Stomach smooth muscle (tissue), 2 donors: ENCODE measurements around the gene PUM1.
"Not testable (repeated sequence)": the region's sequence is repeated elsewhere in the genome, so short reads cannot be mapped to it uniquely, and the experiment has no call there.

Experiments
- H3K27ac ChIP-seq: one replicate; pipeline ENCODE4 v1.7.0; 2013; ENCODE audit warnings: mild to moderate bottlenecking, low read length, inconsistent platforms
- H3K27me3 ChIP-seq, 2 donors: one replicate each; pipeline ENCODE4 v1.7.0; 2013; ENCODE audit warnings: low read length in 2 of 2; ENCODE audit not compliant: insufficient read depth in 2 of 2, control insufficient read depth in 1 of 2
- H3K36me3 ChIP-seq, 2 donors: one replicate each; pipeline ENCODE4 v1.7.0; 2013; ENCODE audit warnings: low read length in 2 of 2; ENCODE audit not compliant: control insufficient read depth in 2 of 2, insufficient read depth in 2 of 2
- H3K4me1 ChIP-seq: one replicate; pipeline ENCODE4 v1.7.0; 2013; ENCODE audit warnings: low read length; ENCODE audit not compliant: control insufficient read depth, insufficient read depth
- H3K4me3 ChIP-seq, 2 donors: one replicate each; pipeline ENCODE4 v1.7.0; 2013; ENCODE audit warnings: low read length in 2 of 2
- H3K9ac ChIP-seq, 2 donors: one replicate each; pipeline ENCODE4 v1.7.0; 2013; ENCODE audit warnings: low read length in 2 of 2, mild to moderate bottlenecking in 1 of 2
- H3K9me3 ChIP-seq, 2 donors: one replicate each; pipeline ENCODE4 v1.7.0; 2013; ENCODE audit warnings: low read length in 2 of 2; ENCODE audit not compliant: control insufficient read depth in 2 of 2
- donor health status: healthy.
- donor health status: Pancreatic carcinoma.

PUM1 gene

DNA sequence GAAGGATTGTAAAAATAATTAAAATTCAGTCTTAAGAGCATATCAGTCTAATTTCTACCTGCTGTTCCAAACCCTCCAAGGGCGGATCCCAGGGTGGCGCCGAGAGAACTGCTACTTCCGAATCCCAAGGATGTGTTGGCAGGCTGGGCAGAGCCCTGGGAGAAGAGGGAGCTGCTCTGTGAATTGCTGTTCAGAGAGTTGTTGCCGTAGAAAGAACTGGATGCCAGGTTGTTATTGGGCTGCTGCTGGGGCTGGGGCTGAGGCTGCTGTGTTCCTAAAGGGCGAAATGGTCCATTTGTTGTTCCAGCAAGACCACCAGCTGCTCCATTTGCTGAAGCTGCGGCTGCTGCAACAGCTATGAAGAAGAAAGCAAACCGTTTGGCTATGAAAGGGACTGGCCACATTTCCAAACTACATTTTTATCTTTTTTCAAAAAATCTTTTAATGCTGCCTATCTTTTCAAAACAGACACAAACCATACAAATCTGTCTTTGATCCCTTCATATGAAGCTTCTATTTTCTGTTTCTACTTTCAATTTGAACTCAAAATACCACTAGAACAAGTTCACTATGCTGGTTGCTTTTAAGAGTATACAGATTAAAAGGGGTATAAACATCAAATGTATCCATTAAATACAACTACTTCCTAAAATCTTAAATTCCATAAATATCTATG is 99.5 kb downstream of the PUM1 start:
- Histone ChIP-seq H3K36me3 (peaks cover 26 to 43% of the 10 kb centered on the region in 2 donors), H3K4me3 (no peak overlapping the region), H3K4me1 (peaks cover 14% of the 10 kb centered on the region), H3K9ac (no peak overlapping the region), H3K27me3 (no peaks in the 10 kb centered on the region), H3K9me3 (no peaks in the 10 kb centered on the region), H3K27ac (peak overlapping the region; percentile 20)

DNA sequence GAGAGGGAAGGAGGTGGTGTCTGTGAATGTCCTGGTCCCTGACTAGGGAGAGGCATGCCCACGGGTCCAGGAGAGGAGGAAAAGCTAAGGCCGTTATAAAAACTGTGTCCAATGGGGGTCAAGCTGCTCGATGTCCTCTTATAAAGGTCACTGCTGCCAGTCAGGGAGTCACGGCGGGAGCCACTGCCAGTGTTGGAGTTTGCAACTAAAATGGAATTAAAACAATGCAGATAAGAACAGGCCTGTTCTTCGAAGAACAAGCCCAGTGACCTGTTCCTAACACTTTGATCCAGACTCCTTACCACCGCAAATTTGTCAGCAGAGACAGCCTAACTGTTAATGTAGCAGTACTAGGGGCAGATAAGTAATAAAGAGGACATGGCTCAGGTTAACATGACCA is 100.8 kb downstream of the PUM1 start:
- peaks cover 14% of the 10 kb centered on the region for H3K4me1 ChIP-seq
- no peak overlapping the region for H3K4me3 ChIP-seq
- no peak overlapping the region for H3K9ac ChIP-seq
- H3K27me3 ChIP-seq, result no peaks in the 10 kb centered on the region
- H3K36me3 ChIP-seq, result peaks cover 26 to 43% of the 10 kb centered on the region in 2 donors
- H3K27ac ChIP-seq, result peak overlapping the region; percentile 7
- H3K9me3 ChIP-seq, result no peaks in the 10 kb centered on the region

DNA sequence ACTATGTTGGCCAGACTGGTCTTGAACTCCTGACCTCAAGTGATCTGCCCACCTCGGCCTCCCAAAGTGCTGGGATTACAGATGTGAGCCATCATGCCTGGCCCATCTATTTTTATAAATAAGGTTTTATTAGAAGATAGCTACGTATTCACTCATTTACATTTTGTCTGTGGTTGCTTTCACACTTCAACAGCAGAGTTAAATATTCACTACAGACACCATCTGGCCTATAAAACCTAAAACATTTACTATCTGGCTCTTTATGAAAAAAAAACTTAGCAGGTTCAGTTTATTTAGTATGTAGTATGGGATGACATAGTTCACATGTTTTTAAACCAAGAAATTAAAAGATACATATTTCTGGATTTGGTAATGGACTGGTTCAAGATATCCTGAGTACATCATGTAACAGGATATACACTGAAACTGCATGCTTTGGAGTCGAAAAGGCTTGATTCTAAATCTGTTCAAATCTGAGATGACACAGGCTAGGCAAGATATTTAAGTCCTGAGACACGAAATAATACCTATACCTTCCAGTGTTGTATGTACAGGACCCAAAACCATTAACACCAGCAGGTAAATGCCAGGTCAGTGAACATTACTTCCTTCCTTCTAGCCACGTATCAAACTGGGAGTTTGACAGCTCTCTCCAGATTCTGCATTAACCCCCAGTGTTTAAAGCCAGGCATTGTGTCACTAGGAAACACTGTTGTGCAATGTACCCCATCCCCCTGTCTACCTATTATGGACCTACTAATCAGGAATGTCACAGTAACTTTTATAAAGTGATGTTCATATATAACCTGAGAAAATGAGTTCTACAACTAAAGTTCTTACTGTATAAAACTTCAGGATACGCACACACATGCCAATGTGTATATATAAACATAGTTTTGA is 102.7 kb downstream of the PUM1 start:
- Histone ChIP-seq H3K27me3 (no peaks in the 10 kb centered on the region), H3K4me3 (no peak overlapping the region), H3K36me3 (peaks cover 23 to 39% of the 10 kb centered on the region in 2 donors), H3K27ac (no peak overlapping the region), H3K4me1 (peaks cover 14% of the 10 kb centered on the region), H3K9me3 (no peaks in the 10 kb centered on the region), H3K9ac (no peak overlapping the region)

DNA sequence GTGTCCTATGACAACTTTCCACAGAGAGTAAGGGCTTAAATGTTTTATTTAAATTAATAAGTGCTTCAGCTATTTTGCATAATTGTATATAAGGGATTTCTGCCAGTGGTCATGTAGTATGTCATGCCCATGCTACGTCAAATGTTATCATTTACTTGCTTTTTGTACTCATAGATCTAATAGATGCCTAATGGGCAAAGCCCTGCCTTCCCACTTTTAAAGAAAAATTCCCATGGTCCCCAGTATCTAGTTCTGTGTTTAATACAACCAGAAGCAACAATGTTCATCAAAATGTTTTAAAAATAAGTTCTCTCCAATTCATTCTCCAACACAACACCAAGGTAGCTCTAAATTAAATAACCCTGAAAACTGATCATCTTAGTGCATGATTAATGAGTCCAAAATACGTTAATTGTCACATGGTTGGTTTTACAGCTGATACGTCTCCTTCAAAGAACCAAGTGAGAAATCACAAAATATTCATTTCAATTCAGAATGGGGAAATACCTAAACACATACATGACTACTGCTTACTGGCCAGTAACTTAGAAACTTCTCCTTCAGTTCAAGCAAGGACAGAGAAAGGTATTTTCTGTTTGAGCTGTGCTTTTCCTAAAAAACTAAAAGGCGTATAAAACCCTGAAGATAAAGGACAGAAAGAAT is 107.8 kb downstream of the PUM1 start:
- peaks cover 18 to 28% of the 10 kb centered on the region in 2 donors for H3K36me3 ChIP-seq
- no peaks in the 10 kb centered on the region for H3K9me3 ChIP-seq
- H3K27me3 ChIP-seq, result no peaks in the 10 kb centered on the region
- no peak overlapping the region for H3K9ac ChIP-seq
- H3K4me3 ChIP-seq, result no peak overlapping the region
- no peaks in the 10 kb centered on the region for H3K4me1 ChIP-seq
- H3K27ac ChIP-seq, result no peak overlapping the region

DNA sequence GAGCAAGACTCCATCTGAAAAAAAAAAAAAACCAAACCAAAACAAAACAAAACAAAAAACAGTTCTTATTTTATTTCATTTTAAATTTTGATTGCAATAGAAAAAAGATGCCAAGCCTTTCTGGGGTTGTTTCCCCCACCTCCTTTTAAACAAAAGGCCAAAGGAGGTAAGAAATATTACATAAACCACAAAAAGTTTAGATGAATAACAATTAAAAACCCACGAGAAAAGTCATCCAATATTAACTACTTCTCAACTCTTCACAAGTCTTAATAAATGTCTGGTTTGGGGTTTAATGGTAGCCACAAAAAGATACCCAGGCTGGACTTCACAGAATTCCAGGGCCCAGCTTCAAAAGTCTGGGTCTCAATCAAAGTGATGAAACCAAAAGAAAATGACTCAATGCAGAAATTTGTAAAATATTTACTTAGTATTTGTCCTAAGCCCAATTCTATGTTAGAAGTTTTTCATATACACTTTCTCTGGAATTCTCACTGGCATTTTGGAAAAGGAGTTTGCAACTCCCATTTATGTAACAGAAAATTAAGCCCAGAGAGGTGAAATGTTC is 110.0 kb downstream of the PUM1 start:
- Histone ChIP-seq H3K4me3 (no peak overlapping the region), H3K27me3 (no peaks in the 10 kb centered on the region), H3K9me3 (no peaks in the 10 kb centered on the region), H3K36me3 (peaks cover 28 to 37% of the 10 kb centered on the region in 2 donors), H3K27ac (no peak overlapping the region), H3K4me1 (no peaks in the 10 kb centered on the region), H3K9ac (no peak overlapping the region)

DNA sequence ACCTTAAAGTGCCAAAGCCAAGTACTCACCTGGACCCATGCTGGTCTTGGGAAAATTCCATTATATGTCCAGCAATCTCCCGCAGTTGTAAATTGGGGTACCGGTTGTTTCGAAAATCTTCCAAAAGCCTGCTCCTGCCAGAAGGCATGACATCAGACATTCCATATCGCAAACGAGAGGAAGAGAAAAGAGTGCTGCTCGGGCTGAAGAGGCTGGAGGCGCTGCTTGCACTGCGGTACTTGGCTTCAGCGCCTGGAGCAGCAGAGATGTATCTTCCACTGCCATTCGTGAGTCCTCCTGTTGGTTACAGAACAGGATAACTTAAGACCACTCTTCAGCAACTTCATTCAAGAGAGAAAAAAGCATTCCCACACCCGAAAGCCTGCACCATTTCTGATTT is 111.8 kb downstream of the PUM1 start:
- H3K9ac ChIP-seq, result no peak overlapping the region
- peaks cover 35 to 42% of the 10 kb centered on the region in 2 donors for H3K36me3 ChIP-seq
- H3K9me3 ChIP-seq, result no peaks in the 10 kb centered on the region
- H3K4me3 ChIP-seq, result no peak overlapping the region
- no peak overlapping the region for H3K27ac ChIP-seq
- H3K27me3 ChIP-seq, result no peaks in the 10 kb centered on the region
- no peaks in the 10 kb centered on the region for H3K4me1 ChIP-seq

DNA sequence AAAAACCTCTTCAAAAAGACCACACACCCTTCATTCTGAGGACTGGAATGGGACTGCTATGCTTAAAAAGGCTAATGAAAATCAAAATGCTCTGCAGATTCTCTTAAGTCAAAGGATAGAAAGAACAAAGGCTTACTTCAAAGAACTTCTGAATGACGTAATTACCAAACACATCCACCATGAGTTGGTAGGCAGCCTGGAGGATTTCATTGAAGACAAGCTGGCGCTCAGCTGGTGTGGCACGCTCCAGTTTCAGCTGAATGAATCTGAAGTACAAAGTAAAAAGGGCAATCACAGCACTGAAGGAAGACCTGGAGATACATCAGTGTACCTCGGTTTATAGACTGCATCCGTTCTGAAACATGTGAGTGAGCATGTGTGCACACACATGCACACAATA is 113.4 kb downstream of the PUM1 start:
- Histone ChIP-seq H3K9me3 (no peaks in the 10 kb centered on the region), H3K9ac (no peak overlapping the region), H3K27me3 (no peaks in the 10 kb centered on the region), H3K36me3 (peaks cover 42 to 50% of the 10 kb centered on the region in 2 donors), H3K27ac (no peak overlapping the region), H3K4me3 (no peak overlapping the region), H3K4me1 (no peaks in the 10 kb centered on the region)

DNA sequence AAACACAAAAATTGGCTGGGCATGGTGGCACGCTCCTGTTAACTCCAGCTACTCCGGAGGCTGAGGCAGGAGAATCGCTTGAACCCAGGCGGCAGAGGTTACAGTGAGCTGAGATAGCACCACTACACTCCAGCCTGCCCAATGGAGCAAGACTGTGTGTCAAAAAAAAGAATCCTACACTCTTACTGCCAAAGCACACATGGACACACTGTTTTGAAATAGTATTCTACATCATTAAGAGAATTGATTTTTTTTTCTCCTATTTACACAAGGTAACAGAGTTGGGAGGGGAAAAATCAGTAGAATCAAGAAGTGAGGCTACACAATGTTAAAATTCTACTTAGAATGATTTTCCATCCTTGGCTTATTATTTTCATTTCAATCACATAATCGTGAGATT is 114.8 kb downstream of the PUM1 start:
- H3K4me3 ChIP-seq, result no peak overlapping the region
- no peaks in the 10 kb centered on the region for H3K27me3 ChIP-seq
- no peak overlapping the region for H3K27ac ChIP-seq
- H3K9me3 ChIP-seq, result no peaks in the 10 kb centered on the region
- no peak overlapping the region for H3K9ac ChIP-seq
- peaks cover 42 to 54% of the 10 kb centered on the region in 2 donors for H3K36me3 ChIP-seq
- H3K4me1 ChIP-seq, result no peaks in the 10 kb centered on the region

DNA sequence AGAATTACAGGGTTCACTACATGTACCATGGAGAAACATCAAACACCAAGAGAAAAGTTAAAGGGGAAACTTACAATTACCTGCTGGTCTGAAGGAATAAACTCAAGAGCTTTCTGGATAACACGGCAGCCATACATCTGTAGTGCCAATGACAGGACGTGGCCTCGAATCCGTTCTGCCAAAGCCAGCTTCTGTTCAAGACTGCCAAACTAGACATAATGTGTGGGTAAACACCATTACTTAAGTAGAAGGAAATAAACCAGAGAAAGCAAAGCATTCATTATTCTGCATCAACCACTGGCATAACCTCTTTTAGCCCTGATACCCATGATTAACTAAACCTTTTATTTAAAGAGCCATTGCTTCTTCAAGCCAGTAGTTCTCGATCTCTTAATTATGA is 115.5 kb downstream of the PUM1 start:
- Histone ChIP-seq H3K9me3 (no peaks in the 10 kb centered on the region), H3K27me3 (no peaks in the 10 kb centered on the region), H3K27ac (no peak overlapping the region), H3K36me3 (peaks cover 43 to 57% of the 10 kb centered on the region in 2 donors), H3K9ac (no peak overlapping the region), H3K4me3 (no peak overlapping the region), H3K4me1 (no peaks in the 10 kb centered on the region)

DNA sequence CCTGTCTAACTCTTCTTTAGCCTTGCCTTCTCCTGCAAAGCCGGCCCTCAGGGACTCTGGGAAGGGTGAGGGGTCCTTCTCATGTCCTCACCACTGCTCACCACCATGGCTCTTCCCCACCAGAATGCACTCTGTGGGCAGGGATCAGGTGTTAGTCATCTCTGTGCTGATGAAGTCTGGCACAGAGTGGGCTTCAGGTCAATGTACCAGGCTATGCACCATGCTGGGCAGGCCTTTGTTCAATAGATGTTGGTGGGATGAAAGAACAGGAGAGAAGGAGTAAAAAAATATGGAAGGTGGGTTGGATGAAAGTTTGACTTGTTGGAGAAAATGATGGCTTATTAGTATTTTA is 116.1 kb downstream of the PUM1 start:
- H3K4me1 ChIP-seq, H3K9me3 ChIP-seq, H3K27me3 ChIP-seq, H3K9ac ChIP-seq, H3K4me3 ChIP-seq, H3K27ac ChIP-seq: not testable (repeated sequence)
- H3K36me3 ChIP-seq, result peaks cover 46 to 60% of the 10 kb centered on the region in 2 donors
